Vagina (tissue), 2 donors: Measurements from ENCODE around the gene SH3RF2. TPM values are rescaled to one million over a fixed set of nuclear protein-coding genes. Genes with fewer than 3 reads are reported as not detected.

ENCODE experiments used
- DNase-seq, 2 donors: peaks; one replicate each; pipeline ENCODE4 v3.0.0-alpha.2; 2017; ENCODE audit errors: extremely low spot score in 2 of 2
- H3K27ac ChIP-seq: fragments of 200-600 bp; sonication (generic); one replicate; pipeline ENCODE4 v1.5.1; 2019
- H3K27me3 ChIP-seq: fragments of 200-600 bp; sonication (generic); one replicate; pipeline ENCODE4 v1.5.1; 2019
- H3K36me3 ChIP-seq, 2 donors: fragments of 200-600 bp; sonication (generic); one replicate each; pipeline ENCODE4 v1.5.1; 2017 to 2019
- H3K4me1 ChIP-seq: fragments of 200-600 bp; sonication (generic); one replicate; pipeline ENCODE4 v1.5.1; 2019
- H3K4me3 ChIP-seq, 2 donors: fragments of 200-600 bp; sonication (generic); 1 replicate in 1 of 2; 2 replicates in 1 of 2; pipeline ENCODE4 v1.5.1; 2016 to 2019
- H3K9me3 ChIP-seq: fragments of 200-600 bp; sonication (generic); one replicate; pipeline ENCODE4 v1.5.1; 2019
- CTCF ChIP-seq, 3 experiments: fragments of 450-650 bp in 2 of 3; fragments of 200-600 bp in 1 of 3; sonication (generic) in 1 of 3; IDR thresholded peaks; one replicate each; pipeline ENCODE4 v1.5.1; 2017 to 2019; ENCODE audit warnings: antibody characterized with exemption in 3 of 3, mild to moderate bottlenecking in 2 of 3, moderate library complexity in 2 of 3
- POLR2A ChIP-seq, 2 donors: fragments of 450-650 bp; IDR thresholded peaks; one replicate each; pipeline ENCODE4 v1.6.1; 2017; ENCODE audit warnings: antibody characterized with exemption in 2 of 2, mild to moderate bottlenecking in 2 of 2, moderate library complexity in 2 of 2
- POLR2AphosphoS5 ChIP-seq, 2 donors: sonication (generic); formaldehyde crosslinking; IDR thresholded peaks; one replicate each; pipeline ENCODE4 v1.9.0; 2017; ENCODE audit warnings: antibody characterized with exemption in 2 of 2, mild to moderate bottlenecking in 2 of 2, low read depth in 1 of 2; ENCODE audit not compliant: insufficient read depth in 1 of 2
- intact Hi-C: fragments of 100-400 bp; cut with DNase I; formaldehyde crosslinking; loops from one replicate; pipeline ENCODE4 v1.15.1; 2023
- total RNA-seq: library from RNA; depleted of rRNA; stranded (reverse); fragments of >200 nt; gene quantifications from one replicate; pipeline ENCODE4 v1.2.3, GENCODE V29; 2016

SH3RF2 gene
- total RNA-seq, 1 donor from 2014 or later: 48.4 TPM

- no peak overlapping the region for H3K27ac ChIP-seq
Measured at GRCh38 chr5:145943674-145944121, 7.3 kb downstream of the SH3RF2 start.

GRCh38 chr5:145944328-145944727 is 8.0 kb downstream of the SH3RF2 start:
- no peak overlapping the region for H3K4me3 ChIP-seq
- no peak overlapping the region for H3K27ac ChIP-seq
- H3K27me3 ChIP-seq: no peaks in the 10 kb centered on the region
- H3K4me1 ChIP-seq: peaks cover 25% of the 10 kb centered on the region
- no peak for DNase-seq
- no peaks in the 10 kb centered on the region for H3K9me3 ChIP-seq
- intact Hi-C loops: no loop called here
- no peak for TF ChIP-seq CTCF (IDR thresholded peaks at IDR 0.05)
- TF ChIP-seq POLR2A (IDR thresholded peaks at IDR 0.05): no peak
- no peak for TF ChIP-seq POLR2AphosphoS5 (IDR thresholded peaks at IDR 0.05; ENCODE audit: insufficient read depth in 1 of 2, low read depth in 1 of 2)
- H3K36me3 ChIP-seq: no peaks in the 10 kb centered on the region

More at GRCh38 chr5:145943674-145944121, 7.3 kb downstream of the SH3RF2 start:
- Histone ChIP-seq H3K36me3 (no peaks in the 10 kb centered on the region), H3K4me3 (no peak overlapping the region), H3K9me3 (no peaks in the 10 kb centered on the region), H3K4me1 (peaks cover 25% of the 10 kb centered on the region), H3K27me3 (no peaks in the 10 kb centered on the region)
- intact Hi-C loops: no loop called here
- DNase-seq: no peak
- TF ChIP-seq CTCF (IDR thresholded peaks at IDR 0.05) (no peak), POLR2A (IDR thresholded peaks at IDR 0.05) (no peak), POLR2AphosphoS5 (IDR thresholded peaks at IDR 0.05; ENCODE audit: insufficient read depth in 1 of 2, low read depth in 1 of 2) (no peak)

- no peak overlapping the region for H3K27ac ChIP-seq
- intact Hi-C loops: no loop called here
Measured at GRCh38 chr5:145945620-145946111, 9.3 kb downstream of the SH3RF2 start.

GRCh38 chr5:145946112-145946861 is 9.9 kb downstream of the SH3RF2 start:
- Histone ChIP-seq H3K36me3 (no peaks in the 10 kb centered on the region), H3K9me3 (no peaks in the 10 kb centered on the region), H3K27me3 (no peaks in the 10 kb centered on the region), H3K4me3 (no peak overlapping the region), H3K4me1 (peaks cover 25% of the 10 kb centered on the region), H3K27ac (no peak overlapping the region)
- TF ChIP-seq CTCF (IDR thresholded peaks at IDR 0.05) (no peak), POLR2A (IDR thresholded peaks at IDR 0.05) (no peak), POLR2AphosphoS5 (IDR thresholded peaks at IDR 0.05; ENCODE audit: insufficient read depth in 1 of 2, low read depth in 1 of 2) (peak in 1 of 2 donors; percentile 72)
- no peak for DNase-seq
- intact Hi-C loops: no loop called here

More at GRCh38 chr5:145945620-145946111, 9.3 kb downstream of the SH3RF2 start:
- Histone ChIP-seq H3K9me3 (no peaks in the 10 kb centered on the region), H3K36me3 (no peaks in the 10 kb centered on the region), H3K27me3 (no peaks in the 10 kb centered on the region), H3K4me3 (no peak overlapping the region), H3K4me1 (peaks cover 25% of the 10 kb centered on the region)
- no peak for DNase-seq
- TF ChIP-seq POLR2A (IDR thresholded peaks at IDR 0.05): no peak
- TF ChIP-seq CTCF (IDR thresholded peaks at IDR 0.05): no peak
- no peak for TF ChIP-seq POLR2AphosphoS5 (IDR thresholded peaks at IDR 0.05; ENCODE audit: insufficient read depth in 1 of 2, low read depth in 1 of 2)

GRCh38 chr5:145947581-145947980 is 11.2 kb downstream of the SH3RF2 start:
- no peaks in the 10 kb centered on the region for H3K36me3 ChIP-seq
- no peak overlapping the region for H3K27ac ChIP-seq
- DNase-seq: no peak
- H3K9me3 ChIP-seq: no peaks in the 10 kb centered on the region
- H3K4me1 ChIP-seq: peaks cover 14% of the 10 kb centered on the region
- no peak overlapping the region for H3K4me3 ChIP-seq
- H3K27me3 ChIP-seq: no peaks in the 10 kb centered on the region
- TF ChIP-seq POLR2A (IDR thresholded peaks at IDR 0.05): no peak
- TF ChIP-seq POLR2AphosphoS5 (IDR thresholded peaks at IDR 0.05; ENCODE audit: insufficient read depth in 1 of 2, low read depth in 1 of 2): no peak
- TF ChIP-seq CTCF (IDR thresholded peaks at IDR 0.05): no peak
- intact Hi-C loops: no loop called here
